ENCODE measurements around the gene FIG4.
A peak's percentile ranks its signal among the peaks of the same experiment; 100 is the strongest.
"Not testable (repeated sequence)": the region's sequence is repeated elsewhere in the genome, so short reads cannot be mapped to it uniquely, and the experiment has no call there.

Gene FIG4

DNA sequence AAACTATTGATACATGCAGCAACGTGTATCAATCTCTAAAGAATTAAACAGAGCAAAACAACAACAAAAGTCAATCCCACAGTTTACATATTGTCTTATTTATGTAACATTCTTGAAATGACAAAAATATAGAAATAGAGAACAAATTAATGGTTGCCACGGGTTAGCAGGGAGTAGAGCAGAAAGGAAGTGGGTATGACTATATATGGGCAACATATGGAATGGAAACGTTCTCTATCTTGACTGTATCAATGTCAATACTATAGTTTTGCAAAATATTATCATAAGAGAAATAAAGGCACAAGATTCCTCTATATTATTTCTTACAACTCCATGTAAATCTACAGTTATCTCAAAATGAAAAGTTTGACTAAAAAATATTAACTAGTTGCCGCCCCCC lies 12.9 kb upstream of the FIG4 start:
- no peak for FAIRE-seq
- TF ChIP-seq POLR2AphosphoS5 (IDR thresholded peaks at IDR 0.05; ENCODE audit: low read depth, low read length) (no peak), POLR2A (IDR thresholded peaks at IDR 0.05; ENCODE audit: low read depth, low read length) (no peak), TAF1 (IDR thresholded peaks at IDR 0.05; ENCODE audit: borderline replicate concordance, low read depth, low read length) (no peak)

DNA sequence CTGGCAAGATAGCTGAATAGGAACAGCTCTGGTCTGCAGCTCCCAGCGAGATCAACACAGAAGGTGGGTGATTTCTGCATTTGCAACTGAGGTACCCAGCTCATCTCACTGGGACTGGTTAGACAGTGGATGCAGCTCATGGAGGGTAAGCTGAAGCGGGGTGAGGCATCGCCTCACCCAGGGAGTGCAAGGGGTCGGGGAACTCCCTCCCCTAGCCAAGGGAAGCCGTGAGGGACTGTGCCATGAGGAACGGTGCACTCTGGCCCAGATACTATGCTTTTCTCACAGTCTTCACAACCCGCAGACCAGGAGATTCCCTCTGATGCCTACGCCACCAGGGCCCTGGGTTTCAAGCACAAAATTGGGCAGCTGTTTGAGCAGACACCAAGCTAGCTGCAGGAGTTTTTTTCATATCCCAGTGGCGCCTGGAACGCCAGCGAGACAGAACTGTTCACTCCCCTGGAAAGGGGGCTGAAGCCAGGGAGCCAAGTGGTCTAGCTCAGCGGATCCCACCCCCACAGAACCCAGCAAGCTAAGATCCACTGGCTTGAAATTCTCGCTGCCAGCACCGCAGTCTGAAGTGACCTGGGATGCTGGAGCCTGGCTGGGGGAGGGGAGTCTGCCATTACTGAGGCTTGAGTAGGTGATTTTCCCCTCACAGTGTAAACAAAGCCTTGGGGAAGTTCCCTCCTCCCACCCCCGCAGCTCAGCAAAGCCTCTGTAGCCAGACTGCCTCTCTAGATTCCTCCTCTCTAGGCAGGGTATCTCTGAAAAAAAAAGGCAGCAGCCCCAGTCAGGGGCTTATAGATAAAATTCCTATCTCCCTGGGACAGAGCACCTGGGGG lies 12.2 kb upstream of the FIG4 start:
- peak; percentile 75 for FAIRE-seq

More for the DNA sequence above, 12.9 kb upstream of the FIG4 start:
- no peak for DNase-seq (ENCODE audit: insufficient read length)

DNA sequence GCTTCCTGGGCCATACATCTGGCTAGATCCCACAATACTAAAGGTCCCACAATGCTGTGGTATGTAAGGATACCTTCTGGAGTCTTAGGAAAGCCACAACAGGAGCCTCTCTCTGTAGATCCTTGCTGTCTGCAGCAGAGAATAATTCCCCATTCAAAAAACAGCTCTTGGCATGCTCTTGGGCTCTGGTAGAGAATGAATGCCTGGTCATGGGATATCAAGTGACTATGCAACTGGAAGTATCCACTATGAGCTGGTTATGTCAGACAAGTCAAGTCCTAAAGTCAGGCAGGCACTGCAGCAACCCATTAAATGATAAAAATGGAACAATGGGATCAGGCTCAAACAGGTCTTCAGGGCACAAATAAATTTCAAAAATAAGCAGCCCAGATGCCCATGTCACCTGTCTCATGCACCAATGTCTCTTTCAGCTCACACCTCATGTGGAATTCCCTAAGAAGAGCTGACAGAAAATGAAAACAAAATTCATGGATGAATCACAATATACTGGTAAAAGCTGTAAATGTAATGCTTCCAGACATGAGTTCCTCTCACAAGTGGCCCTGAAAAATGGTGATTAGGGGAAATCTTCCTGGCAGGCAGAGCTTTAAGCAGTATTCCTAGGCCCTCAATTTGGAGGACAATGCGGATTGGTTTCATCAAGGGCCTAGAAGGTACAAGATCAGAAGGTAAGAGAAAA lies 4.4 kb upstream of the FIG4 start:
- TF ChIP-seq TAF1 (IDR thresholded peaks at IDR 0.05; ENCODE audit: borderline replicate concordance, low read depth, low read length) (no peak), POLR2AphosphoS5 (IDR thresholded peaks at IDR 0.05; ENCODE audit: low read depth, low read length) (no peak), POLR2A (IDR thresholded peaks at IDR 0.05; ENCODE audit: low read depth, low read length) (no peak)

More for the DNA sequence above, 12.2 kb upstream of the FIG4 start:
- DNase-seq (ENCODE audit: insufficient read length) = not testable (repeated sequence)

DNA sequence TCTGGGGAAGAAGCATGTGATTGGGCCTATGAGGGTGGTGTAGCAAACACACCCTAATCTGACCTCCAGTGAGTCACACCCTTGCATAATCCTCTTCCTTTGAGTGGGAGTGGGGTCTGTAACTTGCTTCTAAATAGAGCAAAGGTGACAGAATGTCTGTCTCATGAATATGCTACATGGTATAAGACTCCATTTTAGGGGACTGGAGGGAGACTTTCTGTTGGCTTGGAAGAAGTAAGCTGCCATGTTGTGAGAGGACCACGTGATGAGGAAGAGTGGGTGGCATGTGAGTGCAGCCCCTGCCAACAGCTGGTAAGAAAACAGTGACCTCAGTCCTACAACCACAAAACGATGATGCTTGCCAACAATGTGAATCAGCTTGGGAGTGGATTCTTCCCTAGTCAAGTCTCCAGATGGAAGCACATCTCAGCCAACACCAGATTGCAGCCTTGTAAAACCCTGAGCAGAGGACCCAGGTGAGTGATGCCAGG lies 3.8 kb upstream of the FIG4 start:
- DNase-seq (ENCODE audit: insufficient read length) (no peak), FAIRE-seq (no peak)

More for the DNA sequence above, 4.4 kb upstream of the FIG4 start:
- DNase-seq (ENCODE audit: insufficient read length) (no peak), FAIRE-seq (no peak)

DNA sequence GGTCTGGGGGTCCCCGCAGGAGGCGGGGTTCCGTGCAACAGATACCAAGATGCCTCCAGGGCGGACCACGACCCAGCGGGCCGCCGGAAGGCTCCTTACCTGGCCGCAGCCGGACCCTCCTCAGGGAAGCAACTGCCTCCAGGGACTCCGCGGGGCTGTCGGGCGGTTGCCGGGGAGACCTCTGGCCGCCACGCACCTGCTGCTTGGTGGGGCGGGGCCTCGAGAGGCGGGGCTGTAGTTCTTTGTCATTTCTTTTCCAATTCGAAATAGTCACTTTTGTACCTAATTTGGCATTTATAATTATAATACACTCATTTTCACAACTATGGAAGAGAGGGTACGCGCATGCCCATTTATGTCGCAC lies 741 bp upstream of the FIG4 start:
- DNase-seq (ENCODE audit: insufficient read length) = peak; percentile 42
- TF ChIP-seq POLR2A (IDR thresholded peaks at IDR 0.05; ENCODE audit: low read depth, low read length) (no peak), POLR2AphosphoS5 (IDR thresholded peaks at IDR 0.05; ENCODE audit: low read depth, low read length) (no peak), TAF1 (IDR thresholded peaks at IDR 0.05; ENCODE audit: borderline replicate concordance, low read depth, low read length) (no peak)
- FAIRE-seq = peak; percentile 65

More for the DNA sequence above, 3.8 kb upstream of the FIG4 start:
- no peak for TF ChIP-seq TAF1 (IDR thresholded peaks at IDR 0.05; ENCODE audit: borderline replicate concordance, low read depth, low read length)
- TF ChIP-seq POLR2AphosphoS5 (IDR thresholded peaks at IDR 0.05; ENCODE audit: low read depth, low read length) = no peak
- TF ChIP-seq POLR2A (IDR thresholded peaks at IDR 0.05; ENCODE audit: low read depth, low read length) = no peak

DNA sequence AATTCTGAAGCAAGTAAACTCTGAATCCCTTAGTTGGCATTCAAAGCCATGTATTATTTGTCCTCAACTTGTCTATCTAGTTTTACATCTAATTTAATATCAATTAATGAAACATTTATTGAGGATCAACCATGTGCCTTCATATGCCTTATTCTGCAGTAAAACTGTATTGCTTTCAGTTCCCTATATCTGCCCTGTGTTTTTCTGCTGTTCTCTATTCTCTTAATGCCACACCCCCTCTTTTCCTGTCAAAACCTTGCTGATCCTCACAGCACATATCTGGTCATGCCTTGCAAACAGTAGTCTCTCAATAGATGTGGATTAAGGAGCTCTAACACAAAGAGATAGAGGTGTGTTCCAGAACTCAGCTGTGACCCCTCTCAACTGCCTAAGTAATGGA lies 2.0 kb downstream of the FIG4 start:
- FAIRE-seq = peak; percentile 74
- no peak for DNase-seq (ENCODE audit: insufficient read length)
- no peak for TF ChIP-seq POLR2A (IDR thresholded peaks at IDR 0.05; ENCODE audit: low read depth, low read length)
- no peak for TF ChIP-seq POLR2AphosphoS5 (IDR thresholded peaks at IDR 0.05; ENCODE audit: low read depth, low read length)
- TF ChIP-seq TAF1 (IDR thresholded peaks at IDR 0.05; ENCODE audit: borderline replicate concordance, low read depth, low read length) = no peak

DNA sequence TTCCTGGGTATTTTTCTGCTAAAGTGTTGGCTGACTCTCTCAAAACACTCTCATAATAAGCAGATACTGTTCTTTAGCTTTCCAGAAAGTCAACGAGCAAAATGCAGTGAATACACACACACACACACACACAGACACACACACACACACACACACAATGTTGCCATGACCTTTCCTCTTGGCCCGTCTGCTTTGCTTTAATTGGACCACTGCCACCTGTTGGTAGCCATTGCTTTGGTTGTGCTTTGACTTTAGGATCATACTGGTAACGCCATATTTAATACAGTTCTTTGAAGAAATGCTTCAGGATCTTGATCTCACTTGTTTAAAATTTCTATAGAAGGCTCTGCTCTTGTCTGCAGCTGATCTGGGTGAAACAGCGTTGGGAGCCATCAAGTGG lies 4.4 kb downstream of the FIG4 start:
- FAIRE-seq = no peak

DNA sequence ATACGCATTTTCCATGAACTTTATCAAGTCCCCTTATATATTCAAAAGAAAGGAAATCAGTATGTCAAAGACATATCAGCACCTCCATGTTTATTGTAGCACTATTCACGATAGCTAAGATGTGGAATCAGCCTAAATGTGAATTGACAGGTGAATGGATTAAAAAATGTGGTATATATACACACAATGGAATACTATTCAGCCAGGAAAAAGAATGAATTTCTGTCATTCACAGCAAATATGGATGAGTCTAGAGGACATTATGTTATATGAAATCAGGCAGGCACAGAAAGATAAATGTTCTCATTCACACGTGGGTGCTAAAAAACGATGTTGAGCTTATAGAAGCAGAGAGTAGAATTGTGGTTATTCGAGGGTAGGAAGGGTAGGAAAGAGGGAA lies 5.3 kb downstream of the FIG4 start:
- FAIRE-seq = no peak
- TF ChIP-seq TAF1 (IDR thresholded peaks at IDR 0.05; ENCODE audit: borderline replicate concordance, low read depth, low read length) (no peak), POLR2AphosphoS5 (IDR thresholded peaks at IDR 0.05; ENCODE audit: low read depth, low read length) (no peak), POLR2A (IDR thresholded peaks at IDR 0.05; ENCODE audit: low read depth, low read length) (no peak)
- no peak for DNase-seq (ENCODE audit: insufficient read length)

More for the DNA sequence above, 4.4 kb downstream of the FIG4 start:
- no peak for DNase-seq (ENCODE audit: insufficient read length)
- TF ChIP-seq POLR2AphosphoS5 (IDR thresholded peaks at IDR 0.05; ENCODE audit: low read depth, low read length) (no peak), TAF1 (IDR thresholded peaks at IDR 0.05; ENCODE audit: borderline replicate concordance, low read depth, low read length) (no peak), POLR2A (IDR thresholded peaks at IDR 0.05; ENCODE audit: low read depth, low read length) (no peak)

DNA sequence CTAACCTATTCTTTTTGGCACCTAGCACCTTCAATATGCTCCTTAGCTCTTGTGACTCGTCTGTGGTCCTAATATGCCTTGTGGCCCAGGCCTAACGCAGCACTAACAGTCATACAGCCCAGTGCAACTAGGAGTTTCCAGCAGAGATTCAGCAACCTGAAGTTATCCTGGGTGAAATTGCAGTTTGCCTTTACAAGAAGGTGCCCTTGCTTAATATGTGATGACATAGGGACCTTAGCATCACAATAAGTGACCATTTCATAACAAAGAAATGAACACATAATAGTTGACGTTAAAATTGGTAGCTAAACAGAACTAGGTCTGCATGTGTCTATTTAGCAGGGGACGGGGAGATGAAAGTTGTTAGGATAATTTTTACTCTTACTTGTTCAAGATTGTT lies 10.1 kb downstream of the FIG4 start:
- no peak for DNase-seq (ENCODE audit: insufficient read length)

DNA sequence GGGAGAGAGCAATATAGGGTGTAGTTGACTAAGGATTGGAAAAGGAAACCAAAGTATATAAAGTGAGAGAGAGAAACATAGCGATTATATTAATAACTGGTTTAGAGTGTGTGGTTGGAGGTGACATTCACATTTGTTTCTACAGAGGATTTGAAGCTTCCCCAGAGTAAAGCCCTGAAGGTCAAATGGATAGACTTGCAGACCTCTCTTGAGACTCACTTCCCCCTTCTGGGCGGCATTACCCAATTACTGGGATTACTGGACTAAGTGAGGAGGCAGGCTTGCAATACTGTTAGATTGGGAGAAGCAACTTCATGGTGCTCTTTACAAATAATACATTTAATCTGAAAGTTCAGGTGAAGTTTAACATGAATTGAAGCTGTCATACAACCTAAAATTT lies 10.7 kb downstream of the FIG4 start:
- FAIRE-seq = no peak

More for the DNA sequence above, 10.1 kb downstream of the FIG4 start:
- TF ChIP-seq POLR2AphosphoS5 (IDR thresholded peaks at IDR 0.05; ENCODE audit: low read depth, low read length) (no peak), TAF1 (IDR thresholded peaks at IDR 0.05; ENCODE audit: borderline replicate concordance, low read depth, low read length) (no peak), POLR2A (IDR thresholded peaks at IDR 0.05; ENCODE audit: low read depth, low read length) (no peak)
- FAIRE-seq = no peak

DNA sequence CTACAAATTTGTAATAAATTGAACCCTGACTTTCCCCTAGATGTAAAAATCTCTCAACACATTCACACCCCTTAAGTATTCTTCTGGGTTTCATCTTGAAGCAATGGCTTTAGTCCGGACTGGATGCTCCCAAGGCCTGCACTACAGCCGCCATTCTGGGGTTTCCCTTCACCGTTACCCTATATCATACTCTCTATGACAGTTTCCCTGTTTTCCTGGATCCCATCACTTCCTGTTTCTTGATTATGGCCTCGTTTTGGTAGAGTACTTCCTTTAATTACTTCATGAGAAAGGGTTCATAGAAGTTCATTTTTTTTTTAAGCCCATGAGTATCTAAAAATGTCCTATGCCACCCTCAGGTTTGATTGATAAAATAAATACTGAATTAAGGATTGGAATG lies 11.7 kb downstream of the FIG4 start:
- no peak for DNase-seq (ENCODE audit: insufficient read length)
- FAIRE-seq = no peak
- no peak for TF ChIP-seq TAF1 (IDR thresholded peaks at IDR 0.05; ENCODE audit: borderline replicate concordance, low read depth, low read length)
- no peak for TF ChIP-seq POLR2A (IDR thresholded peaks at IDR 0.05; ENCODE audit: low read depth, low read length)
- no peak for TF ChIP-seq POLR2AphosphoS5 (IDR thresholded peaks at IDR 0.05; ENCODE audit: low read depth, low read length)

More for the DNA sequence above, 10.7 kb downstream of the FIG4 start:
- TF ChIP-seq TAF1 (IDR thresholded peaks at IDR 0.05; ENCODE audit: borderline replicate concordance, low read depth, low read length) (no peak), POLR2A (IDR thresholded peaks at IDR 0.05; ENCODE audit: low read depth, low read length) (no peak), POLR2AphosphoS5 (IDR thresholded peaks at IDR 0.05; ENCODE audit: low read depth, low read length) (no peak)
- DNase-seq (ENCODE audit: insufficient read length) = no peak

DNA sequence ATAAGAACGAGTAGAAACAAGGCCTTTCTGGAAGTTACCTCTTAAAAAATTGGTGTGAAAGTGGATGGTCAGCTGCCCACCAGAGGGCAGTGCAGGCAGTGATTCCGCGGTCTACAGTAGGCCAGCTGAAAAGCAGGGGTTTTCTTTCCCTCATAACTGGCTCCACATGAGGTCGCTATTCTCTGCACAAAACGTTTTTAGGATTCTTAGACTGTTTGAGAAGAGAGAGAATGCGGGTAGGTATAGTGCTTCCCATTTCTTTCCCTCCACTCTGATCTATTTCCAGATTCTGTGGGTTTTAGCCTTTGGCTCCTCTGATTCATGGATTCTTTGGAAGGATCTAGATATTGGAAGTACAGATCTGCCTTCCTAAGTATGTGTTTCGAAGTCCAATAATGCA lies 14.2 kb downstream of the FIG4 start:
- TF ChIP-seq POLR2AphosphoS5 (IDR thresholded peaks at IDR 0.05; ENCODE audit: low read depth, low read length) = no peak
- no peak for TF ChIP-seq TAF1 (IDR thresholded peaks at IDR 0.05; ENCODE audit: borderline replicate concordance, low read depth, low read length)
- no peak for TF ChIP-seq POLR2A (IDR thresholded peaks at IDR 0.05; ENCODE audit: low read depth, low read length)
- peak; percentile 24 for DNase-seq (ENCODE audit: insufficient read length)
- peak; percentile 92 for FAIRE-seq

Data from GM12892 (cell line).